Measurements from ENCODE around the gene PGPEP1. TPM values are rescaled to one million over a fixed set of nuclear protein-coding genes. Genes with fewer than 3 reads are reported as not detected.

Gene PGPEP1
- total and polyA plus RNA-seq, 2 donors (not counting 3 experiments of a cell fraction or from before 2014, with no cell fraction given), result 9.9 to 27.2 TPM

DNA sequence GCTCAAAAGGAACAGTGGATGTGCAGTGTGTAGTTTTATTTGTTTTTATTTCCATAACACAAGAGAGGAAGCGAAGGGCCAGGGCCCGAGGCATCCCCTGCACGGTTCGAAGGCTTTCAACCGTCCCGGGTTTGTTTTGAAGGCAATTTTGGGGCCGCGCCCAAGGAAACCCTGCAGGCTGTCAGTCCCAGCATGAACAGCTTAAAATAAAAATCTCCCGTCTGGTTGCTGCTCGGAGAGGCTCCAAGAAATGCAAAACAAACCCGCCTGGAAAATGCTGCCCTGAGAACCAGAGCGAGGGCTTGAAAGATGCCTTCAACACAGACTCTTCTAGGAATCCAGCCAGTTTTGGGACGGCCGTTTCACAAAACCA is 33.5 kb upstream of the PGPEP1 start:
- no peaks in the 10 kb centered on the region for H3K79me2 ChIP-seq (ENCODE audit: control insufficient read depth, insufficient read depth, low read length)
- H4K20me1 ChIP-seq (replicated peaks; ENCODE audit: control insufficient read depth, extremely low read depth, insufficient read depth, low read length), result no peaks in the 10 kb centered on the region
- no peak for DNase-seq (ENCODE audit: low read depth, low spot score)
- no peaks in the 10 kb centered on the region for H3K9me3 ChIP-seq (replicated peaks; ENCODE audit: control insufficient read depth, insufficient read depth, low read length)
- no peak overlapping the region for H3K9ac ChIP-seq (replicated peaks; ENCODE audit: extremely low read depth, insufficient read depth, low read length)
- intact Hi-C loops (cut with micrococcal nuclease), result no loop called here
- H3K36me3 ChIP-seq (ENCODE audit: control insufficient read depth in 2 of 2, extremely low read depth in 1 of 2, insufficient read depth in 2 of 2, low read length in 2 of 2), result peaks cover 0 to 14% of the 10 kb centered on the region in 2 experiments
- peaks cover 21% of the 10 kb centered on the region for H3K4me1 ChIP-seq (ENCODE audit: control insufficient read depth, extremely low read depth, insufficient read depth, low read length)
- no peak overlapping the region for H3K4me3 ChIP-seq (replicated peaks in 1 of 3; ENCODE audit: insufficient read depth in 1 of 3, low read depth in 1 of 3, low read length in 3 of 3)
- dilution Hi-C loops (cut with MboI; ENCODE audit: extremely low pct_ligation_motif_present, low sequenced_read_pairs), result no loop called here
- H3K4me2 ChIP-seq (ENCODE audit: insufficient read depth, low read length), result no peak overlapping the region
- no peak overlapping the region for H2AFZ ChIP-seq (ENCODE audit: low read depth, low read length)
- no peaks in the 10 kb centered on the region for H3K9me1 ChIP-seq (replicated peaks; ENCODE audit: control insufficient read depth, extremely low read depth, insufficient read depth, low read length)
- no peaks in the 10 kb centered on the region for H3K27me3 ChIP-seq (ENCODE audit: control insufficient read depth in 2 of 2, insufficient read depth in 2 of 2, low read length in 2 of 2)
- ChIA-PET CTCF (interaction anchor here (0.7 to 1.4 kb wide), 4 partner anchors 15 to 99 kb away, joined by 3 to 5 read pairs (median 4); partner anchors contain the start of gene PGPEP1), POLR2A (no interaction called here)
- H3K27ac ChIP-seq (ENCODE audit: insufficient read depth, low read depth, low read length), result no peak overlapping the region
- BruUV-seq (replicated peaks), result TSS peak; percentile 38
- FAIRE-seq, result no peak
- no peak for TF ChIP-seq EZH2 (IDR thresholded peaks at IDR 0.05; ENCODE audit: borderline replicate concordance, low read depth, low read length, severe bottlenecking)
- TF ChIP-seq POLR2A (IDR thresholded peaks at IDR 0.05; ENCODE audit: low read depth, low read length), result no peak
- no peak for TF ChIP-seq GATA2 (IDR thresholded peaks at IDR 0.05; ENCODE audit: insufficient read depth, insufficient read length, low read depth, low read length)
- TF ChIP-seq, protein P1, sequence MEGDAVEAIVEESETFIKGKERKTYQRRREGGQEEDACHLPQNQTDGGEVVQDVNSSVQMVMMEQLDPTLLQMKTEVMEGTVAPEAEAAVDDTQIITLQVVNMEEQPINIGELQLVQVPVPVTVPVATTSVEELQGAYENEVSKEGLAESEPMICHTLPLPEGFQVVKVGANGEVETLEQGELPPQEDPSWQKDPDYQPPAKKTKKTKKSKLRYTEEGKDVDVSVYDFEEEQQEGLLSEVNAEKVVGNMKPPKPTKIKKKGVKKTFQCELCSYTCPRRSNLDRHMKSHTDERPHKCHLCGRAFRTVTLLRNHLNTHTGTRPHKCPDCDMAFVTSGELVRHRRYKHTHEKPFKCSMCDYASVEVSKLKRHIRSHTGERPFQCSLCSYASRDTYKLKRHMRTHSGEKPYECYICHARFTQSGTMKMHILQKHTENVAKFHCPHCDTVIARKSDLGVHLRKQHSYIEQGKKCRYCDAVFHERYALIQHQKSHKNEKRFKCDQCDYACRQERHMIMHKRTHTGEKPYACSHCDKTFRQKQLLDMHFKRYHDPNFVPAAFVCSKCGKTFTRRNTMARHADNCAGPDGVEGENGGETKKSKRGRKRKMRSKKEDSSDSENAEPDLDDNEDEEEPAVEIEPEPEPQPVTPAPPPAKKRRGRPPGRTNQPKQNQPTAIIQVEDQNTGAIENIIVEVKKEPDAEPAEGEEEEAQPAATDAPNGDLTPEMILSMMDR (IDR thresholded peaks at IDR 0.05; ENCODE audit: extremely low read depth in 1 of 2, insufficient read depth in 1 of 2, low read depth in 1 of 2, low read length in 2 of 2), result no peak
- TF ChIP-seq, protein P2, sequence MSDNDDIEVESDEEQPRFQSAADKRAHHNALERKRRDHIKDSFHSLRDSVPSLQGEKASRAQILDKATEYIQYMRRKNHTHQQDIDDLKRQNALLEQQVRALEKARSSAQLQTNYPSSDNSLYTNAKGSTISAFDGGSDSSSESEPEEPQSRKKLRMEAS (IDR thresholded peaks at IDR 0.05; ENCODE audit: insufficient read depth, insufficient read length), result no peak
- no peak for TF ChIP-seq JUN (IDR thresholded peaks at IDR 0.05; ENCODE audit: borderline replicate concordance, insufficient read depth, insufficient read length, low read depth)
- no peak for TF ChIP-seq POLR2AphosphoS5 (IDR thresholded peaks at IDR 0.05; ENCODE audit: insufficient read depth, low read depth, low read length)
- no peak for TF ChIP-seq FOS (IDR thresholded peaks at IDR 0.05; ENCODE audit: borderline replicate concordance, insufficient read depth, low read length)
- TF ChIP-seq MYC (IDR thresholded peaks at IDR 0.05; ENCODE audit: low read depth, low read length), result no peak
